ENCODE results near the gene PDE9A.

The PDE9A gene

DNA sequence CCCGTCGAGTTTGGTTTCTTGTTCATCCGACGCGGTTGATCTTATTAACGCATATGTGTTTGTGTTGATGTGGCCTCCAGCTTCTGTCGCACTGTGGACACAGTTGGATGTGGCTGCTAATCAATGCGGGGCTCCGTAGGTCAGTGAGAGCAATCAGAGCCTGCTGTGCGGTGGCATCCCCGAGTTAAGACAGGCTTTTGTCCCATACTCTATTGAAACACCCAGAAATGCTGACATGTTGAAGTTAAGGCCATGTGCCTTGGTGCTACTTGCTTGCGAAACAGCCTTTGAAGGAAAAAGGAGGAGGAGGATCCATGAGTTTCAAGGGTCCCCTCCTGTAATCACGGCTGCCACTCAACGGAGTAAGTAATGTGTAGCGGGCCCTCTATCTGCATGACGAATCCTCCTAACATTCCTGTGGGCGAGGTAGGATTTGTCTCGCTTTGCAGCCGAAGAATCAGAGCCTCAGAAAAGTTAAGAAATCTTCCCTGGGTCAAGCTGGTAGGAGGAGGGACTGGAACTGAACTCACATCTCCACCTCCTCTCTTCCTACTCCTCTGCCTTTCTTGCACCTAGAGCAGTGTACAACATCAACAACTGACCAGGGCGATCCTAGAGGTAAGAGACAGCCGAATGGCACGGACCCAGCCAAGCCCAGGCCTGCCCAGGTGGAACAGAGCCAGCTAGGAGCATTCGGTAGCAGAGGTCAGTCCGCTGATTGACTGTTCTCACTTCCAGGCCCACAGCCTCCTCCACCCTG lies 19.5 kb downstream of the PDE9A start:
- no peak for DNase-seq (ENCODE audit: low spot score)

DNA sequence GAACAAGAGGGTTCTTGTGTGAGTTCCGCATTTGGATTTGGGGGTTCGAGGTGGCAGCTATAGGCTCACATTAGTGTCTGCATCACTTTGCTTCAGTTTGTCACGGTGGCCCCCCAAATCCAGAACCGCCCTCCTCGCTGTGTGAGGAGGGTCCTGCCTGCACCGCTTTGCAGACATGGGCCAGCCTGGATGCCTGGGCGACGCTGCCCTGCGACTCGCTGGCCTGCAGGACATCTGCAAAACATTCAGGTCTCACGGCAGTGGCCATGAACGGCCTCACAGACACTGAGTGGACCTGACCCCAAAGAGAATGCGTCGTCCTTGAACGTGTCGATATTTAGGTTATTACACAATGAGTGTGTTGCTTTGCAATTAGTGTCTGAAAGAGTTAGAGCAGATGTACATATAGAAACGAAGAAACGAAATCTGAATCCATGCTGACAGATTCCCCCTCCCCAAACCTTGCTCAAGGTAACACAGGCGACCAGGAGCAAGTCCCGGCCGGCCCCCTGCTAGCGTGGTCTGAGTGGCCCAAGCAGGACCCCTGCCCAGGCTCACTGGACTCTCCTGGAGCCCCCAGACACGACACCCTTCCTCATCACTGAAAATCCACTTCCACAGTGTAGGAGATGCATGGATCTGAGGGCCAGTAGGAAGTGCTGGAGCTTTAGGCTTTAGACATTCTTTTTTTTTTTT lies 20.4 kb downstream of the PDE9A start:
- no peak for DNase-seq (ENCODE audit: low spot score)

- no peak for DNase-seq (ENCODE audit: low spot score)
Observed at GRCh38 chr21:42674351-42674940, 21.0 kb downstream of the PDE9A start.

DNA sequence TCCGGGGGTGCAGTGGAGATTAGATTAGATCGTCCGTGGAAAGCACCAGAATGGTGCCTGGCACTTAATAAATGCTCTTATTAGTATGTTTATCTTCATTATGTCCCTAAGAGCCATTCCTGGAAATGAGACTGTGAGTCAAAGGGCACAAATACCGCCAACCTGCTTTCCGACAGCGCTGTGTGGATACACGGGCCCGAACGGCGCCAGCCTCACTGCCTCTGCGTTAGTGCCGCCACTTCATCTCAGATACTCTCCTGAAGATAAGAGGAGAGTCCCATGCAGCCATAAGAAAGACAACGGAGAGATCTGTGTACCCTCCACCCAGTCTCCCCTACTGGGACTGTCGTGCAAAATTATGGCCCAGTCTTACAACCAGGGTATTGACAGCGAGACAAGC lies 22.0 kb downstream of the PDE9A start:
- no peak for DNase-seq (ENCODE audit: low spot score)

GRCh38 chr21:42676808-42677207 lies 23.4 kb downstream of the PDE9A start:
- DNase-seq (ENCODE audit: low spot score): no peak

DNA sequence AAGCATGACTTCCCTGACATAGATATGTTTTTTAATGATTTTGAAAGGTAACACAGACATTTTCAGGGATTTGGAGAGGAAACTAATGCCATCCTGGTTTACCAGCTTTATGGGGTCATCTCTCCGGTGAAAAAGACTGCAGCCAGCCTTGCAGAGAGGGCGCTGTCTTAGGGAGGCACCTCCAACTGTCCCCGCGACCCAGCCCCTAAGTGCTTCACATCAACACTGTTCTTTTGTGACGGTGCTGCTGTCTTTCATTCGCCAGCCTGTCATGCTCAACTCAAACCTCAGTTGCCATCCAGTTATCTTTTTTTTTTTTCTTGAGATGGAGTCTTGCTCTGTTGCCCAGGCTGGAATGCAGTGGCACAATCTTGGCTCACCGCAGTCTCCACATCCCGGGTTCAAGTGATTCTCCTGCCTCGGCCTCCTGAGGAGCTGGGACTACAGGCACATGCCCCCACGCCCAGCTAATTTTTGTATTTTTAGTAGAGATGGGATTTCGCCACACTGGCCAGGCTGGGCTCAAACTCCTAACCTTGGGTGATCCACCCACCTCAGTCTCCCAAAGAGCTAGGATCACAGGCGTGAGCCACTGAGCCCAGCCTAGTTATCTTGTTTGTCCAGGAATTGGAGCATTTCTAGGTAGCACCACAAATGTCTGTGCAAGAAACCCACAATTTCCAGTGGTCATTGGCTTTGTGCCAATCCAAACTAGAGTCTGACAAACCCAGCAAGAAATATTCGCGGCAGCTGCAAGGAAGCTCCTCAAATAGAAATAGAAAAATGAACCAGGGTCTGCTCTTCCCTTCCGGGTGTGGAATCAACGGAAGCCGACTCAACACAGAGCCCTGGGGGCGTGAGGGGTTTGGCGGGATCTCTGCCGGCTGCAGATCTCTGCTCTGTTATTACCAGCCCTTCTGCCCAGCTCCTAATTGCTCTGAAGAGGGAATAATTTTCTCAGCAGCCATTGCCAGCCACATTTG lies 24.2 kb downstream of the PDE9A start:
- DNase-seq (ENCODE audit: low spot score): no peak

DNA sequence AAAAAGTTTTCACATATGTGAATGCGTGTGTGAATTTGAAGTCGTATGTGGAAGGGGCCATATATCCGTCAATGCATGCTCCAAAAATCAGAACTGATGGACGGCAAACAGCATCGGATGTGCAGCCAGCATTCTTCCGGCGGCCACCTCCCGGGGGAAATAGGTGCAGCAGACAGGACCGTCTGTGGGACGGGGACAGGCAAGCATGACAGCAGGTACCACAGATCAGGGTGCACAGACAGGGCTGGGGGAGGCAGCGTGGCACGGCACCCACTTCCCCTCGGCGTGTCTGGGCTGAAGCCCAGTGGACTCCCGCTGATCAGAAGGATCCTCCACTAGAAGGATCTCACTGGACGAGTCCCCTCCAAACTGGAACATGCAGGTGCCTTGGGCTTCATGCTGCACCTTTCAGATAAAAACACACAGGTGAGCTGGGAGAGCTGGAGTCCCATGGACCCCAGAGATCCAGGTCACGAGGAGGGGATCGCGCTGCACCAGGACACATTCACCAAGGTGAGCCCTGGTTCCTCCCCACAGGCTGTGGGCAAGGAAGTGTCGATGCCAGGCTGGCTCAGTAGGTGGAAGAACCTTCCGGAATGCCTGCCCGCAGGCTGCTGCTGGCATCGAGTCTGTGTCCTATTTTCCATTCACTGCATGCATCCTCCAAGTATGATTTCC lies 25.3 kb downstream of the PDE9A start:
- DNase-seq (ENCODE audit: low spot score): no peak

GRCh38 chr21:42679319-42680057 lies 26.1 kb downstream of the PDE9A start:
- DNase-seq (ENCODE audit: low spot score): no peak

DNA sequence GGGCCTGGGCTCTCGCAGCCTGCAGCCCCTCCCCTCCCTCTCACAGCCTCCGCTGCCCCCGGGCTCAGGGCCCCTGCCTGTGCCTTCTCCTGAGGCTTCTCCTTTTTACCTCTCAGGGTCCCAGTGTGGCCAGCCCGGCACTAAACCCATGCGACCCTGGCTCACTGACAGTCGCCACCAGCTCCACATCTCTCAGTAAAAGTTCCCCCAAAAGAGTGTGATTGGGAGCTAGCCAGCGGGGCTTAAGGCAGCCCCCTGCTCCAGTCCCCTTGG lies 26.6 kb downstream of the PDE9A start:
- DNase-seq (ENCODE audit: low spot score): no peak

- no peak for DNase-seq (ENCODE audit: low spot score)
Observed at GRCh38 chr21:42680429-42680828, 27.0 kb downstream of the PDE9A start.

DNA sequence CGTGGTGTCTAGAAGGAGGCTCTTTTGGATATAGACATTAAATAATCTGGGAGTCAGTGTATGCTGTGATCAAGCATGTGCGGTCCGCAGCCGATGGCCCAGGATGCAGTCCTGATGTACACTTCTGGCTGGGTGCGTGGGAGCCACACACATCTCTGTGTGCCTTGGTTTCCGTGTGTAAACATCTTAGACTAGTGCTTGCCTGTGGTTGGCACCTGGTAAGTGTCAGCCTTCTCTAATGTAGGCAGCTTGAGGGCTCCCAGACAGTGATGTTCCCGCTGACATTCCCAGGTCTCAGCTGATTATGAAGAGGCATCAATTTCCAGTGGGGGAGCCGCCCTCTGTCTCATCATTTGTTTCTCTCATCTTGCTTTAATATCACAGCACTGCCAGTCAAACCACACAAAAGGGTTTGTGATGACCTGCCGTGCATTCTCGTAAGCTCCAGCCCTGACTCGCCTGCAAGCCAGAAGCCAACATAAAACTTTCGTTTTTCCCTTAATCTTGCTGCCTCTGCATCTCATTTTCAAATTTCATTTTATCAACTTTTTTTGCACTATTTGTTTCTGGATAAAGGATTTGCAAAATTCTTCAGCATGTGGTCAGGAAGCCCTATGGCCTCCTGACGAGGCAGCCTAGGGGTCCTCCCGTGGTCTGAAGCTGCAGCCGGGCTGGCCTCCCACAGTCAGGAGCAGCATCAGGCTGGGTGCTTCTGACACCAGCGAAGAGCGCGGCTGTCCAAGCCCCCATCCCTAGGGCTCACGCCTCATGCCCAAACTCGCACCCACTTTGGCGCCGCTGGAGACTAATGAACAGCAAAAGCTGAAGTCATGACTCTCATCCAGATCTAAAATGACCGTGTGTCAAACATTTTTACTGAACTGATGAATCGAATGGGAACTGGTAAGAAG lies 28.1 kb downstream of the PDE9A start:
- no peak for DNase-seq (ENCODE audit: low spot score)

- no peak for DNase-seq (ENCODE audit: low spot score)
Observed at GRCh38 chr21:42682661-42683210, 29.3 kb downstream of the PDE9A start.

- no peak for DNase-seq (ENCODE audit: low spot score)
Observed at GRCh38 chr21:42683371-42684108, 30.1 kb downstream of the PDE9A start.

DNA sequence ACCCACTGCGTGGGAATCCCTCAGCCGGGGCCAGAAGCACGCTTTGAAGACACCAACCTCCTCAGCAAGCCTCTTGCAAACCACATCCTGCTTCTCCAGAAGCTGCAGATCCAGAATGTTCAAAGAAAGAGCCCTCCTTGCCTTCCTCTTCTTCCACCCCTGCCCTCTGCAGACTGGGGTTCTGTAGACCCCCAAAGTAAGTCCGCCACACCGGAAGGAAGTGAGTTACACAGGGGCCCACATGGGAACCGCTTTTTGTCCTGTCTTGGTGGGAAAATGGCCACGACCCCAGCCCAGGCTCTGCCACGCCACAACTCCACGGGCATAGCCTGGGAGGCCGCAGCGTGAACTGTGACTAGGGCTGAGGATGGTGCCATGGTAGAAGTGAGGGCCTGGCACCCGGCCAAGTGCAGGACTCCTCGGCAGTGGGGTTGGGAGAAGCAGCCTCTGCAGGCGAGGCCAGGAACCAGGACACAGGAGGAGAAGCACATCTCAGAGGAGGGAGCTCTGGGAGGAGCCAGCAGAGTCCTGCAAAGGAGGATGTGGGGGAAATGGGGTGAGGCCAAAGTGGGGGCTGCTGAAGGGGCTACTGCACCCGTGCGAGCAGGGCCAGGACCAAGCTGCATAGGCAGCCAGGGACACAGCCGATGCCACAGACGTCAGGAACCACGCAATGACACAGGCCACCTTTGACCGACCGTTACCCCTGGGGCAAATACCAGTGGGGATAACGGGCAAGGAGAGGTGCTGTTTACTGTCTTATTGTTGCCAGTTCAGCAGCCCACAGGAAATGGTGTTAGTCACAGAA lies 30.9 kb downstream of the PDE9A start:
- no peak for DNase-seq (ENCODE audit: low spot score)

DNA sequence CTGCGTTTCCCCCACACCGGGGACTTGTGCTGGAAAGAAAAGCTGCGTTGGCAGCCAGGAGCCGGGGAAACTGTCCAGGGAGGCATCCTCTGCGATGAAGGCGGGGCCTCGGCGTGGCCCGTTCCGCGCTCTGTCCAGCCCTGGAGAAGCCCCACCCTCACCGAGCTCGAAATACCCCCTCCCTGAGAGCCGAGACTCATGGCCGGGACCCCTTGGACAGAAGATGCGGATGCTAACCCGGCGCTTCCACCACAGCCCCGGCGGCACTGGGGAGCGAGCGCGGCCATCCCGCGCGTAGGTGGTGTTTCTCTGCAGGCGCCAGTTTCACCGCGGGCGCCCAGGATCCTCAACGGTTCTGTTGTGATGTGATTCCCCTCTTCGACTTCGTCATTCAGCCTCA lies 31.6 kb downstream of the PDE9A start:
- DNase-seq (ENCODE audit: low spot score): no peak

GRCh38 chr21:42685954-42686500 lies 32.6 kb downstream of the PDE9A start:
- no peak for DNase-seq (ENCODE audit: low spot score)

DNA sequence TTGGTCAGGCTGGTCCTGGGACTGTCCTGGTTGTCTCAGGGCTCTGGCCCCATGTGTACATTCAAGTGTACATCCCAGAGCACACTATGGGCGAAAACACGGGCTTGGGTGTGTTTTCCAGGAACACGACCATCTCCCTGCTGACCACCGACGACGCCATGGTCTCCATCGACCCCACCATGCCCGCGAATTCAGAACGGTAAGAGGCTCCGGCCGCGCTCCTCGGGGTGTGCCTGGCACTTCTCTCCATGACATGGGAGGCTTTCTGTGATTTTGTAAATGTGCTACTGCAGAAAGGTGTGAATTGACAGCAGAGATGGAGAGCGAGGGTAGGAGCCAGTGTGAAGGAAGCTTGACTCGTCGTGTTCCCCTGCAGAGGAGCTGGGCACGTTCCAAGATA lies 34.4 kb downstream of the PDE9A start:
- DNase-seq (ENCODE audit: low spot score): no peak

Data from AG08396 (cell line).